OCI-LY1 (cell line): ENCODE data around the gene ORM2.

Experiments
- H2AFZ ChIP-seq: fragments of 200-600 bp; sonication (generic), shearing (Covaris generic); 2 replicates; pipeline ENCODE4 v1.6.0; 2014; ENCODE audit warnings: antibody characterized with exemption, mild to moderate bottlenecking, low read length
- H3F3A ChIP-seq: fragments of 200-600 bp; sonication (generic), shearing (Covaris generic); 2 replicates; pipeline ENCODE4 v1.6.0; 2014; ENCODE audit warnings: mild to moderate bottlenecking, antibody characterized with exemption, low read length, moderate library complexity; ENCODE audit not compliant: insufficient read depth
- H3K27ac ChIP-seq: fragments of 200-600 bp; sonication (generic); 2 replicates; pipeline ENCODE4 v1.5.1; 2014; ENCODE audit warnings: low read length, mixed run types, mild to moderate bottlenecking, low read depth; ENCODE audit not compliant: poor library complexity, severe bottlenecking
- H3K27me3 ChIP-seq: fragments of 200-600 bp; sonication (generic); 2 replicates; pipeline ENCODE4 v1.6.0; 2014; ENCODE audit warnings: antibody characterized with exemption, mild to moderate bottlenecking, low read length, moderate library complexity; ENCODE audit not compliant: insufficient read depth
- H3K36me3 ChIP-seq: fragments of 200-600 bp; sonication (generic); 2 replicates; pipeline ENCODE4 v1.6.1; 2014; ENCODE audit warnings: mild to moderate bottlenecking, antibody characterized with exemption, low read length, moderate library complexity, mixed read lengths; ENCODE audit not compliant: insufficient read depth
- H3K4me1 ChIP-seq: fragments of 200-600 bp; sonication (generic); 2 replicates; pipeline ENCODE4 v1.5.1; 2014; ENCODE audit warnings: mild to moderate bottlenecking, low read length, moderate library complexity; ENCODE audit not compliant: insufficient read depth, severe bottlenecking
- H3K4me2 ChIP-seq: fragments of 200-600 bp; sonication (generic), shearing (Covaris generic); 2 replicates; pipeline ENCODE4 v1.6.1; 2014; ENCODE audit warnings: low read length
- H3K4me3 ChIP-seq: fragments of 200-600 bp; sonication (generic); 2 replicates; pipeline ENCODE4 v1.5.1; 2014; ENCODE audit warnings: low read length, low read depth, mild to moderate bottlenecking, mixed read lengths; ENCODE audit not compliant: poor library complexity, severe bottlenecking
- H3K79me2 ChIP-seq: fragments of 200-600 bp; shearing (Covaris generic); 2 replicates; pipeline ENCODE4 v1.6.1; 2016; ENCODE audit warnings: mixed run types, low read length, mixed read lengths; ENCODE audit not compliant: insufficient read depth
- H3K9ac ChIP-seq: fragments of 200-600 bp; sonication (generic), shearing (Covaris generic); 2 replicates; pipeline ENCODE4 v1.6.1; 2014; ENCODE audit warnings: mild to moderate bottlenecking, low read length, mixed read lengths
- H3K9me2 ChIP-seq: fragments of 200-600 bp; sonication (generic), shearing (Covaris generic); 2 replicates; pipeline ENCODE4 v1.6.1; 2014; ENCODE audit warnings: low read depth, mild to moderate bottlenecking, low read length, mixed read lengths
- H3K9me3 ChIP-seq: fragments of 200-600 bp; shearing (Covaris generic); 2 replicates; pipeline ENCODE4 v1.6.1; 2014; ENCODE audit warnings: low read length, mixed read lengths
- H4K20me1 ChIP-seq: fragments of 200-600 bp; sonication (generic), shearing (Covaris generic); 2 replicates; pipeline ENCODE4 v1.6.0; 2016; ENCODE audit warnings: mild to moderate bottlenecking, low read length; ENCODE audit not compliant: insufficient read depth
- EZH2 ChIP-seq: fragments of 200-600 bp; sonication (generic), shearing (Covaris generic); IDR thresholded peaks from 2 replicates; pipeline ENCODE4 v1.8.0; 2017; ENCODE audit warnings: borderline replicate concordance, mixed run types, mild to moderate bottlenecking, antibody characterized with exemption, low read length, moderate library complexity, mixed read lengths
- TF ChIP-seq, protein P1 (sequence below): fragments of 200-600 bp; sonication (generic), shearing (Covaris generic); IDR thresholded peaks from 2 replicates; pipeline ENCODE4 v1.5.1; 2017; ENCODE audit warnings: mild to moderate bottlenecking, antibody characterized with exemption, low read length, moderate library complexity, mixed read lengths

Gene ORM2

DNA sequence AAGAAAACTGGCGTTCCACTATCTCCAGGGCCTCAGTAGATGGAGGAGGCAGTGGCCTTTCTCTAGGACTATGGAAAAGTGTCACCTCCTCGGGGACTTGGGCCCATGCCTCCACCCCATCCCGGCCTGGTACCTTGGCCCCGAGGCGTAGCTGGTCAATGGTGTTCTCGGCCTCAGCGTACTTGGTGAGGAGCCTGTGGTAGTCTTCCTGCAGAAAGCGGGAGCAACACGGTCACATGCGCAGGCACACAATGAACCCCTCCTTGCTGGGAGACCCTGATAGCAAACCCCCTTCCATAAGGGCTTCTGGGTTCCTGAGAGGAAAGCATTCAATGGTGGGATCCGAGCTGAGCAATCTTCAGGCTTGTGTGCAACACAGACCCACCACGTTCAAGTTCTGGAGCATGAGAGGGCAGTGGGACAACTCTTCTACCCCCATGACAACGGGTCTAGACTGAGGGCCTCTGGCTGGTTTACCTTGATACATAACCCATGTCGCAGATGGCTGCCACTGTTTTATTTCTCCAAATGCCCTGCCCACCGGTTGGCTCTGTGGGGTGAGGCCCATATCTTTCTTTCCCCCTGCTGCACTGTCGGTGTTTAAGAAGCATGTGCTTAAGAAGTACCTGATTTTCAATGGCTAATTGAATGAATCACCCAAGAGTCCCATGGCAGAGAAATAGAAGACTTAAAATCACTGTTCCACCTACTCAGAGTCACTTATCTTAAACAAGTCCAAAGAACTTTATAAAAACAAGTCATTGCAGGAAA lies 44.5 kb downstream of the ORM2 start:
- Histone ChIP-seq H3K4me1 (peaks cover 67% of the 10 kb centered on the region), H3K9me2 (no peaks in the 10 kb centered on the region), H3K79me2 (no peaks in the 10 kb centered on the region), H3K4me3 (no peak overlapping the region), H2AFZ (no peak overlapping the region), H3K27ac (peak overlapping the region; percentile 99), H3K9ac (peak overlapping the region; percentile 64), H3F3A (peaks cover 4% of the 10 kb centered on the region; the same call in 1 of the 2 replicates), H3K9me3 (no peaks in the 10 kb centered on the region), H3K27me3 (no peaks in the 10 kb centered on the region), H4K20me1 (no peaks in the 10 kb centered on the region), H3K4me2 (peak overlapping the region; percentile 54; the same call in 1 of the 2 replicates), H3K36me3 (peaks cover 59% of the 10 kb centered on the region)
- TF ChIP-seq EZH2, result no peak
- TF ChIP-seq, protein P1, sequence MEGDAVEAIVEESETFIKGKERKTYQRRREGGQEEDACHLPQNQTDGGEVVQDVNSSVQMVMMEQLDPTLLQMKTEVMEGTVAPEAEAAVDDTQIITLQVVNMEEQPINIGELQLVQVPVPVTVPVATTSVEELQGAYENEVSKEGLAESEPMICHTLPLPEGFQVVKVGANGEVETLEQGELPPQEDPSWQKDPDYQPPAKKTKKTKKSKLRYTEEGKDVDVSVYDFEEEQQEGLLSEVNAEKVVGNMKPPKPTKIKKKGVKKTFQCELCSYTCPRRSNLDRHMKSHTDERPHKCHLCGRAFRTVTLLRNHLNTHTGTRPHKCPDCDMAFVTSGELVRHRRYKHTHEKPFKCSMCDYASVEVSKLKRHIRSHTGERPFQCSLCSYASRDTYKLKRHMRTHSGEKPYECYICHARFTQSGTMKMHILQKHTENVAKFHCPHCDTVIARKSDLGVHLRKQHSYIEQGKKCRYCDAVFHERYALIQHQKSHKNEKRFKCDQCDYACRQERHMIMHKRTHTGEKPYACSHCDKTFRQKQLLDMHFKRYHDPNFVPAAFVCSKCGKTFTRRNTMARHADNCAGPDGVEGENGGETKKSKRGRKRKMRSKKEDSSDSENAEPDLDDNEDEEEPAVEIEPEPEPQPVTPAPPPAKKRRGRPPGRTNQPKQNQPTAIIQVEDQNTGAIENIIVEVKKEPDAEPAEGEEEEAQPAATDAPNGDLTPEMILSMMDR, result no peak

DNA sequence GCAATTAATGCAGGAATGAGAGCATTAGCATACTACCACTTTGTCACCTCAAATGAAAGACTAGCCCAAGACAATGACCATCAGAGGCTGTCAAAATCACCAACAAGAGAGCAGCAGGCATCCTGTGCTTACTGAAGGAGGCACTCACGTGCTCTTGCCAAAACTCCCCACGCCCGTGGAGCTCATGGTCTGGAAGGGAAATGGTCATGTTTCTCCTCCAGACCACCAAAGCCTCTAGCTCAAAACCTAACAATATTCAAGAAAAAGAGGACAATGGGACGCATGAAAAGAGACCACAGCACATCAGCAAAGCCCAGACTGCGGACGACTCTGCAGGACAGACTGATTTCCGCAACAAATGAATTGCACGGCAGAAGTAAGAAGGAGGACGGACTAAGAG lies 45.3 kb downstream of the ORM2 start:
- Histone ChIP-seq H3K36me3 (peaks cover 59% of the 10 kb centered on the region), H3K27me3 (no peaks in the 10 kb centered on the region), H4K20me1 (no peaks in the 10 kb centered on the region), H3K27ac (peak overlapping the region; percentile 99), H3K79me2 (no peaks in the 10 kb centered on the region), H3K4me2 (peak overlapping the region; percentile 14; the same call in 1 of the 2 replicates), H3K9ac (peak overlapping the region; percentile 26; the same call in 1 of the 2 replicates), H3K4me3 (no peak overlapping the region), H3F3A (peaks cover 4% of the 10 kb centered on the region; the same call in 1 of the 2 replicates), H3K9me3 (no peaks in the 10 kb centered on the region), H3K9me2 (no peaks in the 10 kb centered on the region), H2AFZ (no peak overlapping the region), H3K4me1 (peaks cover 59% of the 10 kb centered on the region)
- TF ChIP-seq, protein P1, result no peak
- TF ChIP-seq EZH2, result no peak

DNA sequence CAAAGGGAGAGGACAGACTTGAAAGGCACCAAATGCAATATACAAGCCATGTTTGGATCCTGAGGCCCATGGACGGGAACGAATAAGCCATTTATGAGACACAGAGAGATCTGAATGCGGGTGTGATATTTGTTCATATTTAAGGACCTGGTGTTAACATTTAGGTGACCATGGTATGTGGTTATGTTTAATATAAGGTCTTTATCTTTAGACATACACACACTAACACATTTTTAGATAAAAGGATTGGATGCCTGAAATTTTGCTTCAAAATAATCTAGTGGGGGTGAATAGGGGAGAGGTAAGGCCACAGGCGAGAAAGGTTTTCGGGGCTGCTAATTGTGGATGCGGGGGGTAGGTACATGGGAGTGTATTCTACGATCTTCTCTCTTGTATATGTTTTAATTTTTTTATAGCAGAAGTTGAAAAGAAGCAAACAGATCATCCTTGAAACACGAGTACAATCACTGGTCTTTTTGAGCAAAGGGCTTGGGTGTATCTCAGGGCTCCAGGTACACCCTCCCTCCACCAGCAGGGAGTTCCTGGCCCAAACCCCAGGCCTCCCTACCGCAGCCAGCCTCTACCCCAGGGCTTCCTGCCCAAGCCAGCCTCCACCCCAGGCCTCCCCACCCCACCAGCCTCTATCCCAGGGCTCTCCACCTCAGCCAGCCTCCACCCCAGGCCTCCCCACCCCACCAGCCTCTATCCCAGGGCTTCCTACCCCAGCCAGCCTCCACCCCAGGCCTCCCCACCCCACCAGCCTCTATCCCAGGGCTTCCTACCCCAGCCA lies 45.9 kb downstream of the ORM2 start:
- H2AFZ ChIP-seq, result no peak overlapping the region
- TF ChIP-seq, protein P1, result no peak
- no peak for TF ChIP-seq EZH2

More for the DNA sequence above, 45.9 kb downstream of the ORM2 start:
- Histone ChIP-seq H3K4me3 (no peak overlapping the region), H3K36me3 (peaks cover 61% of the 10 kb centered on the region), H3K4me1 (peaks cover 52% of the 10 kb centered on the region), H3K9me3 (no peaks in the 10 kb centered on the region), H3K9ac (no peak overlapping the region; the same call in 1 of the 2 replicates), H3K79me2 (no peaks in the 10 kb centered on the region), H3K27ac (peak overlapping the region; percentile 99), H4K20me1 (no peaks in the 10 kb centered on the region), H3K4me2 (no peak overlapping the region; the same call in 1 of the 2 replicates), H3F3A (peaks cover 4% of the 10 kb centered on the region; the same call in 1 of the 2 replicates), H3K27me3 (no peaks in the 10 kb centered on the region), H3K9me2 (no peaks in the 10 kb centered on the region)
